ENCODE results near the gene HHIPL2.
"Not testable (repeated sequence)": the region's sequence is repeated elsewhere in the genome, so short reads cannot be mapped to it uniquely, and the experiment has no call there.

HHIPL2 gene

DNA sequence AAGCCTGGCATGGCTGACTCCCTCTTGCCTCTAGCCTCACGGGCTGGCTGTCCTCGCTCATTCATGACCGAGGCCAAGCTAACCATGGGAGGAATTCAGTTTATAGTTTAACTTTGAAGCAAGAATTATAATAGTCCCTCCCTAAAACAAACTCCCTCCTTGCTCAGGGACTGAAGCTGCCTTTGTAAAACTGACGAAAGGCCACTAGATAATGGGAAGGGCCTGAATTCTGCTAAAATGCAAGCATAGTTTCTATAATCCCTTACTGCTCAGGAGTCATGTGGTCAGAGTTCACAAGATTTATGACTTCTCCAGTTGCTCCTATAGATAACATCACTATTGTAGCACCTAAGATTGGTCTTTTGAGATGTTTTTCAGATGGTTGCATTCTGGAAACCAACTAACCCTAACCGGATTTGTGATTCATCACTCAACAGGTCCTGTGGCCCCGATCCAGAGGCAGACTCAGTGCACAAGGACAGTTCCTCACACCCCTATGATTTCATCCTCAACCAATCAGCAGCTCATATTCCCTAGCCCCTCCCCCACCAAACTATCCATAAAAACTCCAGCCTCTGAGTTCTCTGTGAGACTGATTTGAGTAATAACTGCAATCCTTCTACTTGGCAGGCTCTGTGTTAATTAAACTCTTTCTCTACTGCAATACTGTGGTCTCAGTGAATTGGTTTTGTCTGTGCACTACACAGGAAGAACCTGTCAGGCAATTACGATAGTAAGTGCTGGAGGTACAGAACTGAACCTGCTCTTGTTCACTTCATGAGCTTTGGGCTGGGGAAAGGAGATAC, 26.4 kb downstream of the HHIPL2 start:
- H3K27me3 ChIP-seq (ENCODE audit: insufficient read depth, low read length), result no peaks in the 10 kb centered on the region
- no peaks in the 10 kb centered on the region for H3K36me3 ChIP-seq (ENCODE audit: insufficient read depth, low read length)
- no peak for TF ChIP-seq EZH2 (IDR thresholded peaks at IDR 0.05; ENCODE audit: borderline replicate concordance, low read length)
- no peak for TF ChIP-seq CTCF (IDR thresholded peaks at IDR 0.05; ENCODE audit: low read length)
- H3K4me3 ChIP-seq (ENCODE audit: low read depth, low read length, poor library complexity, severe bottlenecking), result no peak overlapping the region
- H3K9me2 ChIP-seq (ENCODE audit: low read depth, low read length), result no peaks in the 10 kb centered on the region
- no peaks in the 10 kb centered on the region for H4K20me1 ChIP-seq (ENCODE audit: insufficient read depth, low read length)
- H3K79me2 ChIP-seq (ENCODE audit: insufficient read depth, low read length), result no peaks in the 10 kb centered on the region
- no peak overlapping the region for H2AFZ ChIP-seq (ENCODE audit: low read length)
- no peaks in the 10 kb centered on the region for H3F3A ChIP-seq (ENCODE audit: insufficient read depth, low read length)
- no peak overlapping the region for H3K9ac ChIP-seq (ENCODE audit: low read length)
- H3K9me3 ChIP-seq (ENCODE audit: low read length), result no peaks in the 10 kb centered on the region
- H3K4me1 ChIP-seq (ENCODE audit: insufficient read depth, low read length, severe bottlenecking), result no peaks in the 10 kb centered on the region
- no peak overlapping the region for H3K27ac ChIP-seq (ENCODE audit: low read depth, low read length, poor library complexity, severe bottlenecking)
- H3K4me2 ChIP-seq (ENCODE audit: low read length), result no peak overlapping the region

DNA sequence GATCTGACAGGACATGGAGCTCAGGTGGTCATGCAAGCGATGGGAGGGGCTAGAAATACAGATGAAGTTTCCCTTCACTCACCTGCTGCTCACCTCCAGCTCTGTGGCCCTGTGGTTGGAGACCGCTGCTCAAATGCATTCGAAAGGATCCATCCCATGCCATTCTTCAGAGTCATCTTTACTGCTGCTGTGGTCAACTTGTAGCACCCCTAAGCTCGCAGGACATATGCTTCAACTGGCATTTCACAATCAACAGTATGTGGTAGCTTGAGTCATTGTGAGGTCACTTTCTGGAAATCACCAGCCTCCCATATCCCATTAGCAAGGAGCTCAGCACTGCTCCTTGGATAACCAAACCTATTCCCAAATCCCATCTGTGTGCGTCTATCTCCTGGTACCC, 58.4 kb downstream of the HHIPL2 start:
- H3K9me2 ChIP-seq (ENCODE audit: low read depth, low read length); H3K9me3 ChIP-seq (ENCODE audit: low read length); H4K20me1 ChIP-seq (ENCODE audit: insufficient read depth, low read length); H2AFZ ChIP-seq (ENCODE audit: low read length); H3K4me3 ChIP-seq (ENCODE audit: low read depth, low read length, poor library complexity, severe bottlenecking); H3K79me2 ChIP-seq (ENCODE audit: insufficient read depth, low read length); H3K27ac ChIP-seq (ENCODE audit: low read depth, low read length, poor library complexity, severe bottlenecking); H3K4me2 ChIP-seq (ENCODE audit: low read length); H3K36me3 ChIP-seq (ENCODE audit: insufficient read depth, low read length); H3K9ac ChIP-seq (ENCODE audit: low read length); H3K4me1 ChIP-seq (ENCODE audit: insufficient read depth, low read length, severe bottlenecking); H3F3A ChIP-seq (ENCODE audit: insufficient read depth, low read length); H3K27me3 ChIP-seq (ENCODE audit: insufficient read depth, low read length): not testable (repeated sequence)

- not testable (repeated sequence) for H3K9me2 ChIP-seq (ENCODE audit: low read depth, low read length); H2AFZ ChIP-seq (ENCODE audit: low read length); H3K27ac ChIP-seq (ENCODE audit: low read depth, low read length, poor library complexity, severe bottlenecking); H3F3A ChIP-seq (ENCODE audit: insufficient read depth, low read length); H3K4me2 ChIP-seq (ENCODE audit: low read length); H3K79me2 ChIP-seq (ENCODE audit: insufficient read depth, low read length); H4K20me1 ChIP-seq (ENCODE audit: insufficient read depth, low read length); H3K9me3 ChIP-seq (ENCODE audit: low read length); H3K9ac ChIP-seq (ENCODE audit: low read length); H3K4me1 ChIP-seq (ENCODE audit: insufficient read depth, low read length, severe bottlenecking); H3K36me3 ChIP-seq (ENCODE audit: insufficient read depth, low read length); H3K27me3 ChIP-seq (ENCODE audit: insufficient read depth, low read length); H3K4me3 ChIP-seq (ENCODE audit: low read depth, low read length, poor library complexity, severe bottlenecking)
Measured at GRCh38 chr1:222487774-222488173, 60.1 kb downstream of the HHIPL2 start.

DNA sequence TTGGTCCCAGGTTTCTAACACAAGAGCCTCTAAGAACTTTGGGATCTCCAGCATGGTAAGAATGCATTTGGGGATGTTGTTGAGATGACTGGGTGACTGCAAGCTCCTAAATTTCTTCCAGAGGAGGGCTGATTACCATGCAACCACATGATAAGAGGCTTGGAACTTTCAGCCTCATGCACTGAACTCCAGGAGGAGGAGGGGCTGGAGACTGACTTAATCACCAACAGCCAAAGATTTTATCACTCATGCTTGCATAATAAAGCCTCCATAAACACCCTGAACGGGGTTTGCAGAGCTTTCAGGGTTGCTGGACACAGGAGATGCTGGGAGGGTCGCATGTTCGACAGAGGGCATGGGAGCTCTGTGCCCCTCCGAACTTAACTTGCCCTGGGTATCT, 63.9 kb downstream of the HHIPL2 start:
- H3F3A ChIP-seq (ENCODE audit: insufficient read depth, low read length); H3K9me2 ChIP-seq (ENCODE audit: low read depth, low read length); H3K27ac ChIP-seq (ENCODE audit: low read depth, low read length, poor library complexity, severe bottlenecking); H3K9ac ChIP-seq (ENCODE audit: low read length); H4K20me1 ChIP-seq (ENCODE audit: insufficient read depth, low read length); H3K9me3 ChIP-seq (ENCODE audit: low read length); H3K4me2 ChIP-seq (ENCODE audit: low read length); H3K36me3 ChIP-seq (ENCODE audit: insufficient read depth, low read length); H3K4me3 ChIP-seq (ENCODE audit: low read depth, low read length, poor library complexity, severe bottlenecking); H3K79me2 ChIP-seq (ENCODE audit: insufficient read depth, low read length); H2AFZ ChIP-seq (ENCODE audit: low read length); H3K4me1 ChIP-seq (ENCODE audit: insufficient read depth, low read length, severe bottlenecking); H3K27me3 ChIP-seq (ENCODE audit: insufficient read depth, low read length): not testable (repeated sequence)

DNA sequence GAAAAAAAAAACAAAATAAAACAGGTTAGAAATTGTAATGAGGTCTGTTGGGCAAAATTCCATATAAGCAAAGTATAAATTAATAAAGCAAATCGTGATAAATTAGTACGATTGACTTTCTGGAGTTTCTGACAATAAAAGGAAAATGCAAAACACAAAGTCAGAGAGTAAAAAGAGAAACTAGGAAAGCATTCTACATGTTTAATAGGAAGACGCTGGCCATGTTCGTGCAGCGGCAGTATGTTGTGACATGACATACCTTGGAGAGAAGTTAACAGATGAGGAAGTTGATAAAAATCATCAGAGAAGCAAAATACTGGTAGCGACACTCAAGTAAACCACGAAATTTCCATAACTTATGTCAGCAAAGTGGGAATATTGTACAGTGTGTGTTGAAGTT, 68.3 kb downstream of the HHIPL2 start:
- H3K9ac ChIP-seq (ENCODE audit: low read length); H3K4me1 ChIP-seq (ENCODE audit: insufficient read depth, low read length, severe bottlenecking); H3K4me2 ChIP-seq (ENCODE audit: low read length); H3K27ac ChIP-seq (ENCODE audit: low read depth, low read length, poor library complexity, severe bottlenecking); H3K9me3 ChIP-seq (ENCODE audit: low read length); H4K20me1 ChIP-seq (ENCODE audit: insufficient read depth, low read length); H3K27me3 ChIP-seq (ENCODE audit: insufficient read depth, low read length); H3F3A ChIP-seq (ENCODE audit: insufficient read depth, low read length); H3K4me3 ChIP-seq (ENCODE audit: low read depth, low read length, poor library complexity, severe bottlenecking); H3K36me3 ChIP-seq (ENCODE audit: insufficient read depth, low read length); H2AFZ ChIP-seq (ENCODE audit: low read length); H3K79me2 ChIP-seq (ENCODE audit: insufficient read depth, low read length); H3K9me2 ChIP-seq (ENCODE audit: low read depth, low read length): not testable (repeated sequence)

DNA sequence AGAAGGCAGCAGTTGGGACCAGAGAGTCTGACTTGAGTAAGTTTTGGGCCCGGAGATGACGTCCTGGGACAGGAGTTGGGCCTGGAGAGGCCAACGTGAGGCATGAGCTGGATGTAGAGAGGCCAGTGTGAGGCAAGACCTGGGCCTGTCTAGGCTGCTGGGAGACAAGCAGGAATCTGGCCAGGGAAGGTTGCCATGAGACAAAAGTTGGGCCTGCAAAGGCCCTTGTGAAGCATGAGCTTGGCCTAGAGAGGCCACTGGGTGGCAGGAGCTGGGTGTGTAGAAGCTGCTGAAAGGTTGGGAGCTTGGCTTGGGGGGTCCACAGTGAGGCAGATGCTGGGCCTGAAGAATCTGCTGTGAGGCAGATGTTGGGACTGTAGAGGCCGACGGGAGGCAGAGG, 71.5 kb downstream of the HHIPL2 start:
- H3K27ac ChIP-seq (ENCODE audit: low read depth, low read length, poor library complexity, severe bottlenecking); H3K9me2 ChIP-seq (ENCODE audit: low read depth, low read length); H3K36me3 ChIP-seq (ENCODE audit: insufficient read depth, low read length); H3K9me3 ChIP-seq (ENCODE audit: low read length); H3K79me2 ChIP-seq (ENCODE audit: insufficient read depth, low read length); H3K4me2 ChIP-seq (ENCODE audit: low read length); H3K4me1 ChIP-seq (ENCODE audit: insufficient read depth, low read length, severe bottlenecking); H3K4me3 ChIP-seq (ENCODE audit: low read depth, low read length, poor library complexity, severe bottlenecking); H4K20me1 ChIP-seq (ENCODE audit: insufficient read depth, low read length); H3K27me3 ChIP-seq (ENCODE audit: insufficient read depth, low read length); H3K9ac ChIP-seq (ENCODE audit: low read length); H3F3A ChIP-seq (ENCODE audit: insufficient read depth, low read length); H2AFZ ChIP-seq (ENCODE audit: low read length): not testable (repeated sequence)

GRCh38 chr1:222473717-222474116, 74.2 kb downstream of the HHIPL2 start:
- not testable (repeated sequence) for H3K79me2 ChIP-seq (ENCODE audit: insufficient read depth, low read length); H3K4me3 ChIP-seq (ENCODE audit: low read depth, low read length, poor library complexity, severe bottlenecking); H2AFZ ChIP-seq (ENCODE audit: low read length); H3K36me3 ChIP-seq (ENCODE audit: insufficient read depth, low read length); H3K27ac ChIP-seq (ENCODE audit: low read depth, low read length, poor library complexity, severe bottlenecking); H3K4me1 ChIP-seq (ENCODE audit: insufficient read depth, low read length, severe bottlenecking); H3K4me2 ChIP-seq (ENCODE audit: low read length); H4K20me1 ChIP-seq (ENCODE audit: insufficient read depth, low read length); H3F3A ChIP-seq (ENCODE audit: insufficient read depth, low read length); H3K27me3 ChIP-seq (ENCODE audit: insufficient read depth, low read length); H3K9me3 ChIP-seq (ENCODE audit: low read length); H3K9ac ChIP-seq (ENCODE audit: low read length); H3K9me2 ChIP-seq (ENCODE audit: low read depth, low read length)

Measured in OCI-LY1 (cell line).